ENCODE measurements around the gene IFNL2.

GRCh38 chr19:39293394-39293793 lies 25.2 kb downstream of the IFNL2 start:
- TF ChIP-seq POLR2A (IDR thresholded peaks at IDR 0.05): no peak
- no peak for TF ChIP-seq CTCF (IDR thresholded peaks at IDR 0.05)
